GM19324 (cell line): Measurements from ENCODE around the gene CAST.

Source experiments
- ATAC-seq: cut with Tn5 transposase; IDR thresholded peaks from one replicate; pipeline ENCODE4 v1.9.1; 2021; ENCODE audit warnings: mild to moderate bottlenecking, moderate library complexity; ENCODE audit not compliant: unreplicated experiment, low FRiP score

Gene CAST

DNA sequence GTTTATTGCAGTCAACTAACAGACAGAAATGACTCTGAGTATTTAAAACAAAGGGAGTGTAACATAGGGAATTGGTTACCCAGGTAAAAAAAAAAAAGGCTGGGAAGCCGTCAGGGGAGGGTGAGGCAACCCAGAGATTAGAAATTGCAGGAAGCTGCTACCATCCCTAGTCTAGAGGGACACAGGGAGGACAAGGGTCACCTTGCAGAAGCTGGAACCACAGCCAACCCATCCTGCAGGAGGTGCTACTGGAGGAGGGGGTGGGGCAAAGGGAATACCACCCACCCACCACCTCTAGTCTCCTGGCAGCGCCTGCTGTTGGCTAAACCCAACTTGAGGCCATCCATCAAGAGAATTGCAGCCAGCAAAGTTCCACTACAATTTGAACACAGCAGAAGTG lies 6.5 kb downstream of the CAST start:
- no peak for ATAC-seq

DNA sequence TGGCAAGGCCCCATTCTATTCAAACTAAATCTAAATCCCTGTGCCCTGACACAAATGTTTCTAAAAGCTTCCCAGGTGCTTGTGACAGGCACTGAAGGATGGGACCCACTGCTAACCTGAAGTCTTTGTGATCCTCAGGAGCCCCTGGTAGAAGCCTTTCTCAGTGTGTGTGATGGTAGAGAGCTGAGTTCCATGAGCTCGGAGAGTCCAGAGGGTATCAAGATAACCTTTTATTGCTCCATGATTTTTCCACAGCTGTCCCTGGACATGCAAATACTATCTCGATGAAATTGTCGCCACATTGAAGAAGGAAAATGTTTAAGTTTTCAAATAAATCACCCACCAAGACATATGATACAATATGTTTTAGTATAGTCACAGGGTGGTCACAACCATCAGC lies 7.7 kb downstream of the CAST start:
- ATAC-seq = no peak

DNA sequence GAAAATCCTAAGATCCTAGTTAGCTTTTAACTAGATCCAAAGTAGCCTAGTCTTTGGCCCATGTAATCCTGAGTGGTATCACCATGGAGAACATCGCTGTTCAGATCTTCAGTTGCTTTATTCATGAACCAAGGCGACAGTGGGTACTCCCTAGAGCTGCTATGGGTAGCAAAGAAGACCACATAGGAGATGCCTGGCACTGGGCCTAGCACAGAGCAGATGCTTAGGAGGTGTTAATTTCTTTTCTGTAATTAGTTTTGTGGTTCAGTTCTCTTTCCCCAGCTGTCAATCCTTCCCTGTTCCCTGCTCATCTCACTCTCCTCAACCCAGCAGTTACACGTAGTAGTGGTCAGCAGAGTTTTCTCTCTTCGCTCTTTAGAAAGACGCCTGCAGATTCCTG lies 9.3 kb downstream of the CAST start:
- ATAC-seq = no peak

DNA sequence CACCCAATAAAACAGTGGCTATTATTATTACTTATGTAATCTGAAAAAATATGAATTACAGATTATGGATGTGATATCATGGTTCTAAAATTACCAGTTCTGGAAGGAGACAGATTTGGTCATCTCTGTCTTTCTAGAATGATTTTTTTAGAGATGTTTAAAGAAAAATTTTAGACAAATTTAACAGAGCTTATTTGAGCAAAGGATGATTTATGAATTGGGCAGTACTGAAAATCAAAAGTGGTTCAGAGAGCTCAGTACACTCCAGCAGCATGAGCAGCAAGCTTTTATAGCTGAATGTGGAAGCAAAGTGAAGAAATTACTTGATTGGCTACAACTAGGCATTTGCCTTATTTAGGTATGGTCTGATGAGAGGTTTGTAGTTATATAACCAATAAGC lies 11.0 kb downstream of the CAST start:
- ATAC-seq = no peak

DNA sequence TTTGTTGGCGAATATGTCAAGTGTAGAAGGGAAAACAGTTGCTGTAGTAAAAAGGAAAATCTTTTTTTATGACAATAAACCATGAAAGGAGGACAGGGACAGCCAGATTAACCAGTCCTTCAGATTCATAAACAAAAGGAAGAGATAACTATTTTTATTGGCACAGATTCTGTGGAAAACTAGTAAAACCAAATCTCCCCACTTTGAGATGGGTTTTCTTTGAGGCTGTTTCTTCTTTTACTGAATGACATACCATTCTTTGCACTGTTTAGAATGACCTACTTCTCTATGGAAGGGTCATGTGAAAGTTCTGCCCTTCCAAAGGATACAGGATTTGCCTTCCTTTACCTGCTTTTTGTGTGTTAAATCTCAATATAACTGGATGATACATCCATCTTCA lies 13.7 kb downstream of the CAST start:
- no peak for ATAC-seq

DNA sequence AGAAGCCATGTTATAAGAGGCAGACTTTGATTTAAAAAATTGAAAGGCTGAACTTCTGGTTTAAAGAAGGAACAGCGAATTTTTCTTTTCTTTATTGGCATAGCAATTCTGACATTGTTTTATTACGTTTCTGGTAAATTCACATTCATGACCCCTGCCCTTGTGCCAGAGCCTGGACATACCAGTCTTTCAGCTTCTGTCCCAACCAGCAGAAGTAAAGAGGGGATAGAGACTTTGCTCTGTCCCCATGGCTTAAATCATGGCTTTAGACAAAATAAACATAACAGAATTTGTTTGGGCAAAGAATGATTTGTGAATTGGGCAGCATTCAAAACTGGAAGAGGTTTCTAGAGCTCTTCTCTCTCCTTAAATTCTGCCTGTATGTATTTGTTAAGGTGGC lies 15.3 kb downstream of the CAST start:
- ATAC-seq = no peak

DNA sequence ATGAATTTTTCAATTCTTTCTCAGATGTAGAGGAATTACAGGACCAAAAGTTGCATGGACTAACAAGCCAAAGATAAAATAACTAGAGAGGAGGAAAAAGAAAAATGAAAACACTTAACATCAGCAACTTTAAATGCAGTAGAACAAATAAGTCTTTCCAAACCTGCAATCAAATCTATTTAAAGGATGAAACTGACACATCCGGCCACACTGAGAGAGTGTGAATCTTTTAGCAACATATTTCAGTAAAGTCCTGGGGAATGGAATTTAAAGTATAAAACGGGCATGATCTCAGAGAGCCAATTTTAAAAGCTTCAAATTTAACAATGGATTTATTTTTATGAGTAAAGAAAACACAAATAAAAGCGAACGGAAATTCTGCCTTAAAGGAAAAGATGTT lies 17.1 kb downstream of the CAST start:
- ATAC-seq = no peak

DNA sequence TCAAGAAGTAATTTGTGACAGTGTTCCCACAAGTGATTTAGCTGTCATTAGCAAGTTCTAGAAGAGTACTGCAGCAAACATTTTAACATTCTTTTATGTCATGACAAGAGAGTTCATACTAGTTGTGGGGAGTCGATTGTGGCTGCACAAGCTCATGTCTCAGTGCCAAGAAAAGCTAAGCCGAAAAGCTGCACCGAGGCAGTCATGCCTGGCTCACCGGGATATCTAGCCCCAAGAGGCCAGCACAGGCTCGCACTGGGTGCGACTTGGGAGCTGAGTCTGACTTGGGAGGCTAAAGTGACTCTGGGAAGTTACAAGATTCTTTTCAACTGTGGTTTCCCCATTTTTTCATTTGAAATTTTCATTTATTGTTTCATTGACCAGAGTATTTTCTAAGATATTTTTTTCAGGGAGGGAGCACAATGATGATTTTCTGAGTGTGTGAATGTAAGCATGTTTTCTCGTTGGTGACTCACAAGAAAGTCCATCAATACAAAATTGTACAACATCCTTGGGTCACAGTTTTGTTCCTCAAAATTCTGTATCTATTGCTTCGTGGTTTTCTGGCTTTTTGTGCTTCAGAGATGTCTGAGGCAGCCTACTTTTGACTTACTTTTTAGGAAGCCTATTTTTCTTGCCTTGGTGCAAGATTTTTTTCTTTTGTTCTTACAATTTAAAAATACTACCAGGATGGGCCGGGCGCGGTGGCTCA lies 18.7 kb downstream of the CAST start:
- no peak for ATAC-seq

DNA sequence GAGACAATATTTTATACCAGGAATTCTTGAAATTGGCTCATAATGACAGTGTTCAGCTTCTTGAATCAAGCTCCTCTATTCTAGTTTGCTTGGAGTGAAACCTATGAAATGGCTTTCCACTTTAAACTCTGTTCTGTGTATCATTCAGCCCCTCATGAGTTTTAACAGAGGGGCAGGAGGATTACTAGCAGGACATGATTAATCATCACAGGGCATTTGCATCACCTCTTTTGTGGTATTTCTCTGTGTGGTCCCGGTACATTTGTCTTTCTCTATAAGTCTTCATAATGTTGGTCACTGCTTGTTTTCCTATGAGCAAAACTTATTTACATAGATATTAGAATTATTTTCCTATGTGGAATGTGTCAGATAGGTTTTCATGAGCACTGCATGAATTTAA lies 21.2 kb downstream of the CAST start:
- ATAC-seq = no peak

DNA sequence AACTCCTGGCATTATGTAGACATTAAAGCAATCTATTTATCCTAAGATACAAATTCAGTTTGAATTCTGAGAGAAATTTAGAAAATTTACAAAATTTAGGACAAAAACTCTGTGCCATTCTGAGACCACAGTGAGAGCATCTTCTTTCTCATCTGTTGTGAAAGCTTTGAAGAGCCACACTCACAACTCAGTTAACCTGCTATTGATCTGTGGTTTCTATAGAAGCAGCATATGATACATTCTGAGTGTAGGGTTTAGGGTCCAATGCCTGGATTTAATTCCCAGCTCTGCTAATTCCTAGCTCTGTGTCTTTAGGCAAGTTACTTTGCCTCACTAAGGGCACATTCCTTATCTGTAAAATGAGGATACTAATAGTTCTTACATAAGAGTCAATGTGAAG lies 21.6 kb downstream of the CAST start:
- no peak for ATAC-seq

DNA sequence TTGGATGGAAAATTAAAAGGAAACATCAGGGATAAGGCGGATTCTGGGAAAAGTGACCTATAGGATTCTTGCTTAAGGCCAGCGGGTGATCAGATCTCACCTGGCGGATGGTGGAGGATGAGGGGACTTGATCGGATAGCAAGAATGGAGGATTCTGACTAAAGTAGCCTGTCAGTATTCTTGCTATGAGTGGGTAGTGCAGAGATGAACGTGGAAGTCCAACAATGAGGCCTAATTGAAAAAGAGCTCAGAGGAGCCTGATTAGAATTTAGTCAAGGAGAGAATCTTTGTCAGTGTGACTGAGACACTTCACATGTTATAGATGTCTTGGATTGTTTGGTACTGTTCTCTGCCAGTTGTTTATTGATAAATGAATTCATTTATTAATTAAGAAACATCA lies 24.9 kb downstream of the CAST start:
- ATAC-seq = no peak

DNA sequence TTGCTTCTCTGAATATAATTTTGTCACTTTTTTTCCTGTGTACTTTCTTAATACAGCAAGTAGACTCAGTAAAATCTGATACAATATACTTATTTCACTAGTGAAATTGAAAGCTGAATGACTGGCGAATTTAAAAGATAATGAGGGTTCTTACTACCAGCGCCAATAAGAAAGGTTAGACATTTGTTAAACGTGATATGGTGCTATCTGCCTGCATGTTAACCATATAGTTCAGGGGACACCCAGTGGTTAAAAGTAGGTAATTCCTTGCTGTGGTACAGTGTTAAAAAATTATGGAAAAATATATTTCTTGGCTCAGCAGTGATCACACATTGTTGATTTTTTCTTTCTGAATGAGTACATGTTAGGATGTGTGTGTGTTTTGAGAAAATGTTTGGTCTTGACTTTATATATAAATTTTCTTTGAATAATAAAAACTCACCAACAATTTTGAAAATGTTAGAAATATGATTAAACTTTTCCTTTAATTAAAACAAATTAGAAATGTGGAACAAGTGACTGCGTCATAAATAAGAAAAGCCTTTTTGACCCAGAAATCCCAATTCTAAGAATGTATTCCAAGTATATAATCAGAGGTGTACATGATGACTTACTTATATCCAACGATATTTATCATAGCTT lies 25.8 kb downstream of the CAST start:
- peak; percentile 65 for ATAC-seq

DNA sequence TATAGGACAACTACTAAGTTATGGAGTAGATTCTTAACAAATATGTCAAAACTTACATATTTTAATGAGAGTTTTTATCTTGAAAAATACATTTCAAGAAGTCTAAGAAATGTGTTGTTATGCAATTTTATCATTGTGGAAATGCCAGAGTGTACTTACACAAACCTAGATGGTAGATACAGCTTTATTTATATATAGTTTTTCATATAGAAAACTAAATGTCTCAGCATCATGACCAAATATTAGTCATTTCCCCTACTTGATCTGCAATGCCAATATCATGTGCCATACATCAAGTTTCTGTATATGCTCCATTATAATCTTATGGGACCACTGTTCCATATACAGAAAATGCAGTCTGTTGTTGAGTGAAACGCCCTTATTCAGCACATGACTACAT lies 28.7 kb downstream of the CAST start:
- no peak for ATAC-seq

DNA sequence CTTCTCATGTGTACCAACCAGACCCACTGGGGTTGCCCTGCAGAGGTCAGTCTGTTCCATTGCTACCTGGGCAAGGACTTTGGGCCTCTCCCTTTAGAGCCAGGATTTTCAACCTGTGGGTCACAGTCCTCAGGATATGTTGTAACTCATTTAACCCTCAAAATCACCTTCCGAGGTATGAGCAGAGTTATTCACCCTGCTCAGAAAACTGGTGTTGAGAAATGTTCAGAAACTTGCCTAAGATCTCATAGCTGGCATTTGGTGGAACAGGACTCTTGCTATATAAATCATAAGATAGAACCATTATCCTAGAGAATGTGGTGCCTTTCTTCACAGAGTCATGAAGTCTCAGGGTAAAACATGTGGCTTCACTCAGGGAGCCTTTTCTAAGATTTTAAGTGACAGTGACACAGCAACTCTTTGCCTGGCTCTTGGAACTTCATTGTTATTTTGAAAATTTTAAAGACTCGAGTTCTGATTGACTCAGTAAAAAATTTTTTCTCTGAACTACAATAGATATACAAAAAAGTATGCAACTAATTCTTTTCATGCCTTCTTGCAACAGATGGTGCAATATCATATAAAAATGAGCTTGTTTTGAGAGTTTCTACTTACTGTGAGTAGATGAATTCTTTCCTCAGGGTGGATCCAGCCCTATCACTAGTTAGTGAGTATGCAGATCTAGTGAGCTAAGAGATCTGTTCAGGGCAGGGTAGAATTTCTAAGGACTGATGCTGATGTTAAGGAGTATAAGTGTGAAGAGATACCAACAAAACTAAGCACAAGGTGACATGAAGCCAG lies 29.5 kb downstream of the CAST start:
- ATAC-seq = no peak

DNA sequence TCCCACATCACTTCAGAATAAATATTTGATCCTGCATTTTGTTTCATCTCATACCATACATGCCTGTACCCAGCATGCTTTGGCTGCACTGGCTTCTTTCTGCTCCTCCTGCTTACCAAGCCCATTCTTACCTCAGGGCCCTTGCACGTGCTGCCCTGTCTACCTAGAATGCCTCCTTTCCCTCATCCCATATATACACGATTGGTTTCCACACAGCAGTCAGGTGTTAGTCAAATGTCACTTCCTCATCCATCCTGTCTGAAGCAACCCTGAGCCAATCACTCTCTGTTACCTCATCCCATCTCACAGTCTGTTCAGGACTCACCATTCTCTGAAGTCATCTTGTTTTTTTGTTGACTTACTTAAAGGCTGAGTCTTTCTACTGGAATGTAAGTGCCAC lies 30.3 kb downstream of the CAST start:
- ATAC-seq = no peak

DNA sequence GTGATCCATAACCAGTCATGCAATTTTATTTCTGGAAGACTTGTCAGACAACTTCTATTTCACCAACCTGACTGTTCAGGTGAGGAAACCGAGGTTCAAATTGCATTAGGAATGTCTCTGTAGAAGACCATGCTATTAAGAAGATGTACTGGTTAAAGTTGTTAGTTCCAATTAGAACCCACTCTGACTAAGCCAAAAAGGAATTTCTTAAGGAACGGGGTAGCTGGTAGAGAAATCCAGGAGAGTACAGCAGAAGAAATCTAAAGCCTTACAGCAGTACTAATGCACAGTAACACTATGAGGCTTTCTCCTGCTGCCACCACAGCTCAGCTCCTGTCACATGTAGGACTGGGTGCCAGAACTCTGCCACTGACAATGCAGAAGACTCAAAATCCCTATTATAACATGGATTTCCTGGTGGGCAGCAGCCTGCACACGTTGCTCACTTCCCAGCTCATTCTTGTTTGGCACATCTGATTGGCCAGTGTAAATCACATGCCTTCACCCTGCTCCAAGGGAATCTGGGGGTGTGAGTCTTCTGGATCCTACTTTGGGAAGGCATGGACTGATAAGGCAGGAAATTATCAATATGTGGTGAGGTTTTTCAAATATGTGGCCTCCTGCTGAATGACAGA lies 37.1 kb downstream of the CAST start:
- no peak for ATAC-seq

DNA sequence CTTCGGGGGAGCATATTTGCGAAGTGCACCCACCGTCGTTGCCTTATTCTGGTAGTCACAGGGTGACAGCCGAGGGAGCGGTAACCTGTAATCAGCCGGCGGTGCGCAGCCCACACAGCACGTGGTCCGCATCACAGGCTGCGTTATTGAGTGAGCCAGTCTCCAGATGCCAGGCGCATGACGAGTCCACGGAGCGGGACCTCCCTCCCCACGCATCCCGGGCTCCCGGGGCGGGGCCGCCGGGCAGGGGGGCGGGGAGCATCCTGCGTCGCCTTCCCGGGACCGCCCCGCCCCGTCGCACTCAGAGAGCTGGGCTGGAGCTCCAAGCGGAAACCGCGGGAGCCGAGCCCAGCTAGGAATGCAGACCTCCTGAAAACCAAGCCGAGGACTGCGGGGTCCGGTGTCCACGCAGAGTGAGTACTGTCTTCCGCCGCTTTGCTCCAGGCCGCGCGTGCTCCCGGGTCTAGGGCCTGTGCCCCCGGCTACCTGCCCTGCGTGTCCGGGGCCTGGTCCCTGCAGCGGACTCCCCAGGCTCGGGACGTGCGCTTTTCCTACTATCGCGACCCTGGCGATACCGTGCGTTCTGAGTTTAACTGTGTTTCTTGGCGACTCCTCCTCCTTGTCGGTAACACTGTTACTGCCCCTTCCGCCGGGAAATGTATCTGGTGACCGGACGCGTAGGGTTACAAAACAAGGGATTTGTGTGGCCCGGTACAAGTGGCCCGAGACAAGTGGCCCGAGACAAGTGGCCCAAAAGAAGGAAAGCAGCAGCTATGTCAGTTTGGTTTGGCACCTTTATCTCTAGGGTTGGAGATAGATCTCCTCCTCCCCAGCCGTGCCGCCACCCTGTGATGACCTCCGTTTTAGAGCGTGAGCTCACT lies 40.6 kb downstream of the CAST start:
- peak; percentile 49 for ATAC-seq

DNA sequence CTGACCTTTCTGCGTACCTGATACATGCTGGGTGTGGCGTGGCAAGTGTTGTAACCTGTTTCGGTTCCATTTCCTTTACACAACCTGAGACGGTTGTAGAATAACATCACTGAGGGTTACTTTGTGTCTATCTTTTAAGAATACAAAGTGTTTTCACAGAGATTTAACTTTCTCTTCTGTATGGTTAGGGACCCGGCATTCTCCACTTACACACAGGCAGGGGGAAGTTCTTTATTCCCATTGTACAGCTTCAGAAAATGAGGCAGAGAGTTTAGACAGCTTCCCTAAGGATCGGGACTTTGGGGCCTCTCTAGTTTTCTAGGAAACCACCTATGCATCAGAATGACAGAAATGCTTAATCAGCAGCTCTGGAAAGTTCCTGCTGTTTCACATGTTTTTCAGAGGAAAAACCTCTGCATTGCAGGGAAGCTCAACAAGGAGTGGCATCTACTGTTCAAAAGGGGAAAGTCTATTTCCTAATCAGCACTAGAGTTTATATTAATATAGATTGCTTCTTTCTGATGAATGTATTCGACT lies 41.3 kb downstream of the CAST start:
- peak; percentile 76 for ATAC-seq

DNA sequence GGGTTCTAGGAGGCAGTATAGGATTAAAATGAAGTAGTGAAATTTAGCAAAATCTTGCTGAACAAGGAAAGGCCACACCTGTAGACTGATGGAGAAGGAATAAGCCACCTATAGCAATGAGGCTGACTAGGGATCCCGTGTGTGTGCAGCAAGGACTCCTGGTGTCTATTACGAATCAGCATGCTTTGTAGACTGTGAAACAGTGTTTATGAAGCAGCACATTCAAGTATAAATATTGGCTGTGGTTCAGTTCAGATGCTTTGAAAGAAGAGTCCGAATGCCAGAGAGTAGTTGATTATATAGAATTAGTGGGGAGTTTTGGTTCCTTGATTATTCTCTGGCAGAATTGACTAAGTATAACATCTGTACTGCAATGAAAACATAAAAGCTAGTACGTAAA lies 41.8 kb downstream of the CAST start:
- ATAC-seq = no peak
